GM20431 (cell line): Measurements from ENCODE around the gene MEPE.
"Not testable (repeated sequence)": the region's sequence is repeated elsewhere in the genome, so short reads cannot be mapped to it uniquely, and the experiment has no call there.

Experiments
- in situ Hi-C: fragments of 300-500 bp; cut with MseI, MboI; formaldehyde crosslinking; loops from one replicate; pipeline ENCODE4 v1.15.0; 2020; ENCODE audit warnings: low sequenced_read_pairs; ENCODE audit not compliant: unreplicated experiment

The MEPE gene

GRCh38 chr4:87868522-87868921 is 35.8 kb downstream of the MEPE start:
- in situ Hi-C loops, result loop anchor here (25.0 kb wide), 1 partner anchor 344 kb away; no protein-coding TSS in a partner anchor

DNA sequence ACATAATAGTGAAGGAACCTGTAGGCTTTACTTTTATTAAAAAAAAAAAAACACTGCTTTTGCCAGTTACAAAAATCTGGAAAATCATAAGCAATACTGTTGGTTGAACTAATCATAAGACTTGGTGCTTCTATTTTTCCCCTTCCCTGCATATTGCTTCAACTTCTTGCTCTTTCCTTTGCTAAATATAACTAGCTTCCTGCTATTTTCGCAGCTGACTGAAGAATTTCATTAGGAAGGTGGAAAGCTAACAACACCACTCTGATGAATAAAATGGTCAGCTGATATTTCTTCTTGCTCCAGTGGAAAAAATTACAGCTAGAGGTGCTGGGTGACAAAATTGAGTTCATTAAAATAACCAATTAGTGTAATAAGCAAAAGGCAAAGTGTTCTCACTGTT is 39.3 kb downstream of the MEPE start:
- in situ Hi-C loops, result loop anchor here (25.0 kb wide), 1 partner anchor 340 kb away; no protein-coding TSS in a partner anchor

GRCh38 chr4:87875191-87875590 is 42.4 kb downstream of the MEPE start:
- in situ Hi-C loops, result no loop called here

- in situ Hi-C loops, result no loop called here
Measured at GRCh38 chr4:87880106-87880505, 47.3 kb downstream of the MEPE start.

DNA sequence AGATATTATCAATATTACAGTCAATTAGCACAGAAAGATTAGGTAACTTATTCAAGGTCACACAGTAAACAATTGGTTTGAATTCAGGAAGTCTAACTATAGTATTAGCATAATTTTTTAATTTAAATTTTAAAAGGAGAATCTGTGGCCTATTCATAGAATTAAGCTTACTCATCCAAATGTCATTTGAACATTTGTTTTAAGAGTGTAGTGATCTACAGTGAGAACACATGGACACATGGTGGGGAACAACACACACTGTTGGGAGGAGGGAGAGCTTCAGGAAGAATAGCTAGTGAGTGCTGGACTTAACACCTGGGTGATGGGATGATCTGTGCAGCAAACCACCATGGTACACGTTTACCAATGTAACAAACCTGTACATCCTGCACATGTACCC is 48.3 kb downstream of the MEPE start:
- in situ Hi-C loops, result no loop called here

GRCh38 chr4:87882321-87882720 is 49.6 kb downstream of the MEPE start:
- in situ Hi-C loops, result no loop called here

DNA sequence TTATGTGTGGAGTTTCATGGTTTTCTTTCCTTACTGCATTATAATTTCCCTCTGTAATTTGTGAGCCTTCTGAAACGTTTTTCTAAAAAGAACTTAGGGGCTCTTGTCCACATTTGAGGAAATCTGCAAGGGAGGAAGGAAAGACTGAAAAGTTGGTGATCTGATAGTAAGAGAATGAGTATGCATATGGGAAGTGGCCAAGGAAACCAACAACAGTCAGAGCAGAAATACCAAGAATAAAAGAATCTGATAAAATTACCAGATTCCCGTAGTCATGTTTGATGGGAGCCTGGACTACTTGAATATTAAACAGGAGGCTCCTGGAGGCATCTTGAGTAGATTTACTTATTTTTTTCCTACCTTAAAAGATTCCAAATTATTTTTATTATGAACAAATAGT is 50.1 kb downstream of the MEPE start:
- in situ Hi-C loops, result no loop called here

- in situ Hi-C loops, result no loop called here
Measured at GRCh38 chr4:87884976-87885549, 52.3 kb downstream of the MEPE start.

- in situ Hi-C loops, result no loop called here
Measured at GRCh38 chr4:87886083-87886482, 53.3 kb downstream of the MEPE start.

DNA sequence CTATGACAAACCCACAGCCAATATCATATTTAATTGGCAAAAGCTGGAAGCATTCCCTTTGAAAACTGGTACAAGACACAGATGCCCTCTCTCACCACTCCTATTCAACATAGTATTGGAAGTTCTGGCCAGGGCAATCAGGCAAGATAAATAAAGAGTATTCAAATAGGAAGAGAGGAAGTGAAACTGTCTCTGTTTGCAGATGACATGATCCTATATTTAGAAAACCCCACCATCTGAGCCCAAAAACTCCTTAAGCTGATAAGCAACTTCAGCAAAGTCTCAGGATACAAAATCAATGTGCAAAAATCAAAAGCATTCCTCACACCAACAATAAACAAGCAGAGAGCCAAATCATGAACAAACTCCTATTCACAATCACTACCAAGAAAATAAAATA is 58.0 kb downstream of the MEPE start:
- in situ Hi-C loops, result not testable (repeated sequence)

DNA sequence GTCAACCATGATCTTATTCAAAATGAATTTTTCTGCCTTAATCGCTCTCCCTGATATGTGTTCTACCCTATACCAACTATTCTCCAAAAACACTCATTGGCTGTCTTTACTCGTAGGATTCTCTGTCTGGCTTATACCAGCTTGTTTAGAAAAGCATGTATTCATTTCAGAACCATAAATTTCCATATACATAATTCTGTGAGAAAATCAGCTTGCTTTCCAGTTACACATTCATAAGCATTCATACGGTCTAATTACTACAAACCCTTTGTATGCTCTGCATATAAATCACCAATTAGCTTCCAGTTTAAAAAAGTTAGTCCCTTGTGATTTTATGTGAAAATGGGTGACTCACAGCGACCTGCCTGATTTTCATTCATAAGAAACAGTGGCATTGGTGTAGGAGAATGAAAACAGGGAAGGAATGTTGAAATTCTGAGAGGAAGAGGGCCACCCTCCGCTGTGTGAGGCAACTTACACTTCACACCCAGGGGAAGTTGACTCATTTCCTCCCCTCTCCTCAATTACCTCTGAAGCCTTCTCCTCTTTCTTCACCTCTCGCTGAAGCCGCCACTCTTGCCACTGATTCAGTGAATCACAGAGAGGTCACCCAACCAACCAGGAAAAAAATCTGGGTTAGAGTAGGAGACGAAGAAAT is 63.3 kb downstream of the MEPE start:
- in situ Hi-C loops, result no loop called here
